Endodermal cell (in vitro differentiated cells): ENCODE data around the gene ORC5. TPM values are rescaled to one million over a fixed set of nuclear protein-coding genes. Genes with fewer than 3 reads are reported as not detected.

ENCODE experiments used
- DNase-seq: peaks from one replicate; pipeline ENCODE4 v3.0.0-alpha.2; 2017
- H3K27ac ChIP-seq: 2 replicates; pipeline ENCODE4 v1.5.1; 2013; ENCODE audit warnings: mild to moderate bottlenecking, low read depth, low read length, moderate library complexity
- H3K27me3 ChIP-seq: 2 replicates; pipeline ENCODE4 v1.6.1; 2013; ENCODE audit warnings: mild to moderate bottlenecking, low read length, moderate library complexity; ENCODE audit not compliant: insufficient read depth, control insufficient read depth, poor library complexity, severe bottlenecking
- H3K36me3 ChIP-seq: 2 replicates; pipeline ENCODE4 v1.7.0; 2013; ENCODE audit warnings: mild to moderate bottlenecking, low read length, moderate library complexity; ENCODE audit not compliant: control insufficient read depth, insufficient read depth
- H3K4me1 ChIP-seq: one replicate; pipeline ENCODE4 v1.7.0; 2013; ENCODE audit warnings: low read length; ENCODE audit not compliant: control insufficient read depth, insufficient read depth
- H3K4me3 ChIP-seq: 2 replicates; pipeline ENCODE4 v1.5.1; 2013; ENCODE audit warnings: mild to moderate bottlenecking, low read length, moderate library complexity
- H3K9ac ChIP-seq: 2 replicates; pipeline ENCODE4 v1.6.1; 2013; ENCODE audit warnings: mild to moderate bottlenecking, low read length, moderate library complexity; ENCODE audit not compliant: poor library complexity, severe bottlenecking; ENCODE audit errors: extremely low read depth
- H3K9me3 ChIP-seq: 2 replicates; pipeline ENCODE4 v1.6.1; 2013; ENCODE audit warnings: mild to moderate bottlenecking, low read length, moderate library complexity; ENCODE audit not compliant: control insufficient read depth
- H3K27ac Mint-ChIP-seq: 2 replicates; pipeline ENCODE4 v1.8.0; 2020; ENCODE audit warnings: mixed read lengths
- H3K27me3 Mint-ChIP-seq: 2 replicates; pipeline ENCODE4 v1.8.0; 2021; ENCODE audit warnings: mild to moderate bottlenecking, mixed read lengths; ENCODE audit not compliant: insufficient read depth
- H3K36me3 Mint-ChIP-seq: 2 replicates; pipeline ENCODE4 v1.8.0; 2020; ENCODE audit warnings: low read depth, mixed read lengths
- H3K4me1 Mint-ChIP-seq: 2 replicates; pipeline ENCODE4 v1.8.0; 2020; ENCODE audit warnings: mixed read lengths
- H3K4me3 Mint-ChIP-seq: 2 replicates; pipeline ENCODE4 v1.8.0; 2020; ENCODE audit warnings: mild to moderate bottlenecking, moderate library complexity, mixed read lengths
- H3K9me3 Mint-ChIP-seq: 2 replicates; pipeline ENCODE4 v1.8.0; 2020; ENCODE audit warnings: mild to moderate bottlenecking, mixed read lengths
- CTCF ChIP-seq: fragments of 200-600 bp; sonication (generic); conservative IDR thresholded peaks from 2 replicates; pipeline ENCODE4 v1.5.0; 2021; ENCODE audit warnings: antibody characterized with exemption, mild to moderate bottlenecking
- WGBS, 2 experiments: methylation state at CpG; one replicate each; pipeline versions ENCODE4 v1.1.5 to v1.1.7; 2013; ENCODE audit warnings: missing lambda C conversion rate in 2 of 2, mixed read lengths in 1 of 2; ENCODE audit not compliant: insufficient coverage in 1 of 2, insufficient read length in 1 of 2; 5-methylcytosine and 5-hydroxymethylcytosine counted together
- total RNA-seq, 2 donors: library from RNA; stranded (reverse); fragmentation: NEBNext Ultra II Directional in 1 of 2; extraction: Animal tissue kit (Norgen Biotek cat#: 25700) in 1 of 2; gene quantifications; 2 replicates in 1 of 2; 3 replicates in 1 of 2; pipeline ENCODE4 v1.2.1, GENCODE V29; 2021

ORC5 gene
- total RNA-seq, 2 donors from 2014 or later: 22.5 to 22.7 TPM

- Histone ChIP-seq H3K4me1 (peaks cover 17% of the 10 kb centered on the region), H3K27ac (no peak overlapping the region), H3K27me3 (no peaks in the 10 kb centered on the region), H3K36me3 (peaks cover 20% of the 10 kb centered on the region), H3K4me3 (no peak overlapping the region), H3K9me3 (no peaks in the 10 kb centered on the region), H3K9ac (no peak overlapping the region)
- Mint-ChIP-seq H3K36me3 (peaks cover 23% of the 10 kb centered on the region), H3K27ac (no peak overlapping the region), H3K27me3 (no peaks in the 10 kb centered on the region), H3K4me1 (peaks cover 30% of the 10 kb centered on the region), H3K9me3 (no peaks in the 10 kb centered on the region), H3K4me3 (no peak overlapping the region)
- TF ChIP-seq CTCF: no peak
- no peak for DNase-seq
- WGBS, 2 experiments: 88% methylated on average over 2 of the region's 2 CpGs; no CpG with 5 or more reads in 1 of the 2 experiments
These were observed 80.6 kb downstream of the ORC5 start for GRCh38 chr7:104127204-104127603.

GRCh38 chr7:104126411-104126841, 81.4 kb downstream of the ORC5 start:
- Mint-ChIP-seq H3K27me3 (peaks cover 4% of the 10 kb centered on the region), H3K4me3 (no peak overlapping the region), H3K27ac (peak overlapping the region; percentile 70), H3K4me1 (peaks cover 30% of the 10 kb centered on the region), H3K9me3 (no peaks in the 10 kb centered on the region), H3K36me3 (peaks cover 23% of the 10 kb centered on the region)
- Histone ChIP-seq H3K9me3 (no peaks in the 10 kb centered on the region), H3K27me3 (no peaks in the 10 kb centered on the region), H3K27ac (no peak overlapping the region), H3K4me1 (peaks cover 17% of the 10 kb centered on the region), H3K36me3 (peaks cover 15% of the 10 kb centered on the region), H3K4me3 (no peak overlapping the region), H3K9ac (no peak overlapping the region)
- no peak for DNase-seq
- 51 to 62% methylated on average over 4 of the region's 4 CpGs for WGBS, 2 experiments
- no peak for TF ChIP-seq CTCF

- Mint-ChIP-seq H3K27me3 (peaks cover 4% of the 10 kb centered on the region), H3K9me3 (no peaks in the 10 kb centered on the region), H3K36me3 (peaks cover 9% of the 10 kb centered on the region), H3K27ac (no peak overlapping the region), H3K4me3 (no peak overlapping the region), H3K4me1 (peaks cover 30% of the 10 kb centered on the region)
- WGBS, 2 experiments: 97% methylated on average over 4 of the region's 4 CpGs; no CpG with 5 or more reads in 1 of the 2 experiments
- Histone ChIP-seq H3K9ac (no peak overlapping the region), H3K27ac (no peak overlapping the region), H3K27me3 (no peaks in the 10 kb centered on the region), H3K4me1 (peaks cover 17% of the 10 kb centered on the region), H3K9me3 (no peaks in the 10 kb centered on the region), H3K36me3 (peaks cover 11% of the 10 kb centered on the region), H3K4me3 (no peak overlapping the region)
- no peak for DNase-seq
- no peak for TF ChIP-seq CTCF
These were observed 82.8 kb downstream of the ORC5 start for GRCh38 chr7:104124893-104125477.
